ENCODE measurements around the gene PPP3CA.

The PPP3CA gene

GRCh38 chr4:101190751-101191150 lies 156.6 kb downstream of the PPP3CA start:
- no peak overlapping the region for H2AFZ ChIP-seq
- H3K36me3 ChIP-seq (ENCODE audit: control insufficient read depth, insufficient read depth, low read length): no peaks in the 10 kb centered on the region
- TF ChIP-seq CTCF (IDR thresholded peaks at IDR 0.05): no peak
- H3K9ac ChIP-seq: no peak overlapping the region
- peak overlapping the region; percentile 47 for H3K27ac ChIP-seq
- no peaks in the 10 kb centered on the region for H3K9me3 ChIP-seq (ENCODE audit: control insufficient read depth, low read length)
- H3K27me3 ChIP-seq (ENCODE audit: control insufficient read depth, insufficient read depth, low read length): no peaks in the 10 kb centered on the region
- H3K79me2 ChIP-seq: no peaks in the 10 kb centered on the region
- H3K4me2 ChIP-seq (ENCODE audit: low read length): no peak overlapping the region
- no peak overlapping the region for H3K4me3 ChIP-seq (ENCODE audit: low read depth, low read length)
- peaks cover 2% of the 10 kb centered on the region for H3K4me1 ChIP-seq

GRCh38 chr4:101188906-101189305 lies 158.4 kb downstream of the PPP3CA start:
- H3K27me3 ChIP-seq (ENCODE audit: control insufficient read depth, insufficient read depth, low read length): no peaks in the 10 kb centered on the region

GRCh38 chr4:101187841-101188240 lies 159.5 kb downstream of the PPP3CA start:
- H3K4me1 ChIP-seq: peaks cover 2% of the 10 kb centered on the region
- no peak overlapping the region for H3K9ac ChIP-seq
- no peak for TF ChIP-seq CTCF (IDR thresholded peaks at IDR 0.05)
- H2AFZ ChIP-seq: no peak overlapping the region
- H3K4me3 ChIP-seq (ENCODE audit: low read depth, low read length): no peak overlapping the region
- H3K79me2 ChIP-seq: no peaks in the 10 kb centered on the region
- H3K27me3 ChIP-seq (ENCODE audit: control insufficient read depth, insufficient read depth, low read length): no peaks in the 10 kb centered on the region
- H3K4me2 ChIP-seq (ENCODE audit: low read length): no peak overlapping the region
- no peaks in the 10 kb centered on the region for H3K36me3 ChIP-seq (ENCODE audit: control insufficient read depth, insufficient read depth, low read length)
- no peak overlapping the region for H3K27ac ChIP-seq
- no peaks in the 10 kb centered on the region for H3K9me3 ChIP-seq (ENCODE audit: control insufficient read depth, low read length)

More at GRCh38 chr4:101188906-101189305, 158.4 kb downstream of the PPP3CA start:
- no peak for TF ChIP-seq CTCF (IDR thresholded peaks at IDR 0.05)
- no peaks in the 10 kb centered on the region for H3K9me3 ChIP-seq (ENCODE audit: control insufficient read depth, low read length)
- H3K4me1 ChIP-seq: peaks cover 2% of the 10 kb centered on the region
- no peaks in the 10 kb centered on the region for H3K79me2 ChIP-seq
- no peak overlapping the region for H3K4me3 ChIP-seq (ENCODE audit: low read depth, low read length)
- H3K9ac ChIP-seq: no peak overlapping the region
- no peak overlapping the region for H2AFZ ChIP-seq
- no peak overlapping the region for H3K4me2 ChIP-seq (ENCODE audit: low read length)
- H3K36me3 ChIP-seq (ENCODE audit: control insufficient read depth, insufficient read depth, low read length): no peaks in the 10 kb centered on the region
- no peak overlapping the region for H3K27ac ChIP-seq

- Histone ChIP-seq H2AFZ (no peak overlapping the region), H3K4me3 (ENCODE audit: low read depth, low read length) (no peak overlapping the region), H3K9me3 (ENCODE audit: control insufficient read depth, low read length) (no peaks in the 10 kb centered on the region), H3K9ac (no peak overlapping the region), H3K27me3 (ENCODE audit: control insufficient read depth, insufficient read depth, low read length) (no peaks in the 10 kb centered on the region), H3K27ac (no peak overlapping the region), H3K79me2 (no peaks in the 10 kb centered on the region), H3K36me3 (ENCODE audit: control insufficient read depth, insufficient read depth, low read length) (no peaks in the 10 kb centered on the region), H3K4me2 (ENCODE audit: low read length) (no peak overlapping the region), H3K4me1 (no peaks in the 10 kb centered on the region)
- no peak for TF ChIP-seq CTCF (IDR thresholded peaks at IDR 0.05)
Observed at GRCh38 chr4:101186567-101187184, 160.7 kb downstream of the PPP3CA start.

GRCh38 chr4:101184668-101185067 lies 162.7 kb downstream of the PPP3CA start:
- no peaks in the 10 kb centered on the region for H3K4me1 ChIP-seq
- no peaks in the 10 kb centered on the region for H3K9me3 ChIP-seq (ENCODE audit: control insufficient read depth, low read length)
- H3K9ac ChIP-seq: no peak overlapping the region
- no peak overlapping the region for H2AFZ ChIP-seq
- no peak overlapping the region for H3K4me3 ChIP-seq (ENCODE audit: low read depth, low read length)
- no peak overlapping the region for H3K4me2 ChIP-seq (ENCODE audit: low read length)
- H3K27ac ChIP-seq: no peak overlapping the region
- TF ChIP-seq CTCF (IDR thresholded peaks at IDR 0.05): no peak
- H3K79me2 ChIP-seq: no peaks in the 10 kb centered on the region
- H3K36me3 ChIP-seq (ENCODE audit: control insufficient read depth, insufficient read depth, low read length): no peaks in the 10 kb centered on the region
- no peaks in the 10 kb centered on the region for H3K27me3 ChIP-seq (ENCODE audit: control insufficient read depth, insufficient read depth, low read length)
